GM12878 (cell line): ENCODE results near the gene COG7. TPM values are rescaled to one million over a fixed set of nuclear protein-coding genes. Genes with fewer than 3 reads are reported as not detected.

Source experiments
- ATAC-seq: fragments of 200-7000 bp; cut with Tn5 transposase; 3 replicates; pipeline ENCODE4 v1.9.1; 2020; ENCODE audit warnings: mild to moderate bottlenecking, moderate library complexity
- BruUV-seq: library from RNA; stranded (reverse); fragments of 400-500 nt; replicated peaks from 2 replicates; lab custom pipeline; 2021; lab: Mats Ljungman, UMichigan
- CTCF ChIA-PET: fragments of 300-600 bp; sonication (Branson Sonifier 250); formaldehyde crosslinking; extraction: SDS; loops from one replicate; lab custom pipeline; 2021; ENCODE audit warnings: inconsistent platforms; lab: Yijun Ruan, JAX
- POLR2A ChIA-PET: fragments of 350-600 bp; formaldehyde crosslinking; extraction: SDS; loops from one replicate; lab custom pipeline; 2021; ENCODE audit warnings: inconsistent platforms; lab: Charles Lee
- RAD21 ChIA-PET: fragments of 300-600 bp; sonication (Branson Sonifier 250); formaldehyde crosslinking; loops from one replicate; lab custom pipeline; 2023; ENCODE audit warnings: antibody characterized with exemption; ENCODE audit not compliant: unreplicated experiment; lab: Charles Lee
- SMC1A ChIA-PET: fragments of 300-600 bp; sonication (Branson Sonifier 250); formaldehyde crosslinking; loops from one replicate; lab custom pipeline; 2023; ENCODE audit not compliant: unreplicated experiment, uncharacterized antibody; lab: Charles Lee
- DNase-seq: peaks from one replicate; pipeline ENCODE4 v3.0.0-alpha.2; 2011; ENCODE audit warnings: low read depth, low spot score
- FAIRE-seq: peaks from 3 replicates; lab custom pipeline; 2011; peaks lifted over from hg19 to GRCh38; lab: Jason Lieb, UNC
- H2AFZ ChIP-seq: 2 replicates; pipeline ENCODE4 v1.6.0; 2011; ENCODE audit warnings: low read depth, low read length, control low read depth; ENCODE audit not compliant: control insufficient read depth
- H3K27ac ChIP-seq: 2 replicates; pipeline ENCODE4 v1.5.1; 2011; ENCODE audit warnings: control low read depth; ENCODE audit not compliant: control insufficient read depth, insufficient read depth
- H3K27me3 ChIP-seq, 2 experiments: replicated peaks in 1 of 2; 2 replicates each; pipeline versions ENCODE4 v1.6.0 to v1.6.1; 2011; ENCODE audit warnings: low read length in 1 of 2; ENCODE audit not compliant: control insufficient read depth in 2 of 2, insufficient read depth in 2 of 2
- H3K36me3 ChIP-seq, 2 experiments: 2 replicates each; pipeline ENCODE4 v1.5.1; 2011; ENCODE audit warnings: low read length in 1 of 2; ENCODE audit not compliant: control insufficient read depth in 2 of 2, insufficient read depth in 2 of 2
- H3K4me1 ChIP-seq: 2 replicates; pipeline ENCODE4 v1.6.1; 2011; ENCODE audit warnings: mild to moderate bottlenecking, low read length, moderate library complexity, mixed read lengths; ENCODE audit not compliant: control insufficient read depth, insufficient read depth
- H3K4me2 ChIP-seq: 2 replicates; pipeline ENCODE4 v1.6.0; 2011; ENCODE audit warnings: control low read depth; ENCODE audit not compliant: control insufficient read depth, insufficient read depth
- H3K4me3 ChIP-seq: fragments of 200-600 bp; sonication (generic); 2 replicates; pipeline ENCODE4 v1.5.1; 2016
- H3K79me2 ChIP-seq: 2 replicates; pipeline ENCODE4 v1.6.0; 2011; ENCODE audit warnings: low read length; ENCODE audit not compliant: control insufficient read depth, insufficient read depth
- H3K9ac ChIP-seq: 2 replicates; pipeline ENCODE4 v1.8.0; 2011; ENCODE audit warnings: low read length, control low read depth, mixed read lengths; ENCODE audit not compliant: control insufficient read depth, insufficient read depth
- H3K9me3 ChIP-seq: replicated peaks from 3 replicates; pipeline ENCODE4 v1.5.1; 2011; ENCODE audit warnings: mild to moderate bottlenecking, low read length; ENCODE audit not compliant: control insufficient read depth, insufficient read depth
- H4K20me1 ChIP-seq: 2 replicates; pipeline ENCODE4 v1.6.0; 2011; ENCODE audit not compliant: control insufficient read depth, insufficient read depth
- POLR2AphosphoS5 ChIP-seq: IDR thresholded peaks from 2 replicates; pipeline ENCODE4 v1.6.1; 2011; ENCODE audit warnings: mild to moderate bottlenecking, low read length, inconsistent platforms
- RCOR1 ChIP-seq: conservative IDR thresholded peaks from 2 replicates; pipeline ENCODE4 v1.6.1; 2012; ENCODE audit warnings: low read depth, low read length, improper control_type of control experiment
- TAF1 ChIP-seq: IDR thresholded peaks from 2 replicates; pipeline ENCODE4 v1.6.1; 2011; ENCODE audit warnings: mild to moderate bottlenecking, low read depth, low read length, borderline replicate concordance
- ZNF592 ChIP-seq: fragments of 450-650 bp; IDR thresholded peaks from 2 replicates; pipeline ENCODE4 v1.6.1; 2017; ENCODE audit warnings: mild to moderate bottlenecking, moderate library complexity
- WGBS: methylation state at CpG from one replicate; pipeline ENCODE4 v1.1.6; 2016; ENCODE audit warnings: low lambda C conversion rate; ENCODE audit not compliant: insufficient replicate concordance, insufficient coverage; ENCODE audit errors: missing lambda C conversion rate; 5-methylcytosine and 5-hydroxymethylcytosine counted together
- in situ Hi-C: fragments of 300-500 bp; cut with MboI; formaldehyde crosslinking; loops from 9 replicates; pipeline ENCODE4 v1.14.3; 2018; ENCODE audit warnings: mixed read lengths
- intact Hi-C: fragments of 100-400 bp; cut with micrococcal nuclease; formaldehyde crosslinking; loops from one replicate; pipeline ENCODE4 v1.14.2; 2022; ENCODE audit not compliant: unreplicated experiment
- polyA plus RNA-seq, 11 experiments: library from polyadenylated mRNA; depleted of rRNA in 4 of 11; unstranded in 6 of 11; stranded (reverse) in 5 of 11; fragments of >200 nt; fragmentation: Nextera tagmentation in 4 of 11; fragmentation: Illumina TruSeq in 1 of 11; extraction: Ambion mirVana in 4 of 11; extraction: Trizol in 1 of 11; gene quantifications; 1 replicate in 1 of 11; 2 replicates in 10 of 11; pipeline versions ENCODE4 v1.2.1 to v1.2.3, GENCODE V29; 2011 to 2016; ENCODE audit warnings: inconsistent platforms in 2 of 11, missing spikeins in 2 of 11, low read depth in 1 of 11
- total RNA-seq, 4 experiments: library from RNA; depleted of rRNA in 3 of 4; stranded (reverse); fragments of >200 nt in 3 of 4; fragmentation: Illumina TruSeq in 1 of 4; extraction: Trizol in 1 of 4; gene quantifications; 2 replicates each; pipeline versions ENCODE4 v1.2.1 to v1.2.3, GENCODE V29; 2013 to 2021
- TF ChIP-seq, protein P1 (sequence below): IDR thresholded peaks from 2 replicates; pipeline ENCODE4 v1.6.1; 2012; ENCODE audit warnings: low read depth, low read length, improper control_type of control experiment
- TF ChIP-seq, protein P2 (sequence below): IDR thresholded peaks from 2 replicates; pipeline ENCODE4 v1.6.1; 2011; ENCODE audit warnings: low read depth, mild to moderate bottlenecking, low read length, moderate library complexity, borderline replicate concordance; ENCODE audit errors: extremely low read depth
- TF ChIP-seq, protein P3 (sequence below): fragments of 450-650 bp; formaldehyde crosslinking; IDR thresholded peaks from 2 replicates; pipeline ENCODE4 v1.4.0; 2022; ENCODE audit warnings: mild to moderate bottlenecking, moderate library complexity

Gene COG7
- total and polyA plus RNA-seq, 10 of the 15 experiments (the other 5 are each of a cell fraction or from before 2014, with no cell fraction given) = 2.9 to 24.0 (median 10.0) TPM

DNA sequence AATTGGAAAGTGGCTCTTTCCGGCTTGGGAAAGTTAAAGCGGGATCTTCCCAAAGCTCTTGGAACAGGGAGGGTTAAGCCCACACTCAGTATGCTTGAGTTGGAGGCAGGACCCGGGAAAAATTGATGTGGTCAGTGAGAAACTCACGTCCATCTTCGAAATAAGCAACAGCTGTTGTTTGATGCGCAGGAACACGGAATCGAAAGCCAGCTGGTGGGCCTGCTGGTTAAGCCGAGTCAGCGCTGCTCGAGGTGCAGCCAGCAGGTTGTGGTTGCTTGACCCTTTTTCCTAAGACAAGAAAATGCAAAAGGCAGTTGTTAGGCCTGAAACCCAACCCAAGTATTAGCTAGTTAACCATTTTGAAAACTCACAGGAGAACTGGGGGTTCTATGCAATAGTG, 49.4 kb downstream of the COG7 start:
- BruUV-seq = no TSS peak
- in situ Hi-C loops (no loop called here), intact Hi-C loops (no loop called here)
- FAIRE-seq (no peak), DNase-seq (no peak), ATAC-seq (no peak)
- Histone ChIP-seq H3K9ac (no peak overlapping the region), H3K79me2 (no peaks in the 10 kb centered on the region), H4K20me1 (no peaks in the 10 kb centered on the region), H3K4me3 (no peak overlapping the region), H3K4me2 (no peak overlapping the region), H3K36me3 (peaks cover 8 to 9% of the 10 kb centered on the region in 2 experiments), H3K9me3 (no peaks in the 10 kb centered on the region), H3K27me3 (no peaks in the 10 kb centered on the region), H3K27ac (no peak overlapping the region), H2AFZ (no peak overlapping the region), H3K4me1 (no peaks in the 10 kb centered on the region)
- TF ChIP-seq, protein P1, sequence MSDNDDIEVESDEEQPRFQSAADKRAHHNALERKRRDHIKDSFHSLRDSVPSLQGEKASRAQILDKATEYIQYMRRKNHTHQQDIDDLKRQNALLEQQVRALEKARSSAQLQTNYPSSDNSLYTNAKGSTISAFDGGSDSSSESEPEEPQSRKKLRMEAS = no peak
- TF ChIP-seq TAF1 = no peak
- ChIA-PET RAD21 (no interaction called here), SMC1A (interaction anchor here (0.8 to 1.2 kb wide), 3 partner anchors 30 to 220 kb away, joined by 3 read pairs; no protein-coding TSS in a partner anchor), CTCF (interaction anchor here (1.0 to 1.3 kb wide), 5 partner anchors 11 to 101 kb away, joined by 3 to 4 read pairs (median 3); partner anchors contain the start of gene SCNN1B), POLR2A (interaction anchor here (1.5 kb wide), 1 partner anchor 11 kb away, joined by 3 read pairs; no protein-coding TSS in a partner anchor)
- WGBS = 97% methylated on average over 11 of the region's 11 CpGs

GRCh38 chr16:23402100-23402499, 50.9 kb downstream of the COG7 start:
- WGBS = 92% methylated on average over 2 of the region's 2 CpGs
- H3K4me3 ChIP-seq = no peak overlapping the region
- TF ChIP-seq, protein P2, sequence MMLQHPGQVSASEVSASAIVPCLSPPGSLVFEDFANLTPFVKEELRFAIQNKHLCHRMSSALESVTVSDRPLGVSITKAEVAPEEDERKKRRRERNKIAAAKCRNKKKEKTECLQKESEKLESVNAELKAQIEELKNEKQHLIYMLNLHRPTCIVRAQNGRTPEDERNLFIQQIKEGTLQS = no peak
- TF ChIP-seq RCOR1 (no peak), ZNF592 (no peak), POLR2AphosphoS5 (no peak)
- TF ChIP-seq, protein P3, sequence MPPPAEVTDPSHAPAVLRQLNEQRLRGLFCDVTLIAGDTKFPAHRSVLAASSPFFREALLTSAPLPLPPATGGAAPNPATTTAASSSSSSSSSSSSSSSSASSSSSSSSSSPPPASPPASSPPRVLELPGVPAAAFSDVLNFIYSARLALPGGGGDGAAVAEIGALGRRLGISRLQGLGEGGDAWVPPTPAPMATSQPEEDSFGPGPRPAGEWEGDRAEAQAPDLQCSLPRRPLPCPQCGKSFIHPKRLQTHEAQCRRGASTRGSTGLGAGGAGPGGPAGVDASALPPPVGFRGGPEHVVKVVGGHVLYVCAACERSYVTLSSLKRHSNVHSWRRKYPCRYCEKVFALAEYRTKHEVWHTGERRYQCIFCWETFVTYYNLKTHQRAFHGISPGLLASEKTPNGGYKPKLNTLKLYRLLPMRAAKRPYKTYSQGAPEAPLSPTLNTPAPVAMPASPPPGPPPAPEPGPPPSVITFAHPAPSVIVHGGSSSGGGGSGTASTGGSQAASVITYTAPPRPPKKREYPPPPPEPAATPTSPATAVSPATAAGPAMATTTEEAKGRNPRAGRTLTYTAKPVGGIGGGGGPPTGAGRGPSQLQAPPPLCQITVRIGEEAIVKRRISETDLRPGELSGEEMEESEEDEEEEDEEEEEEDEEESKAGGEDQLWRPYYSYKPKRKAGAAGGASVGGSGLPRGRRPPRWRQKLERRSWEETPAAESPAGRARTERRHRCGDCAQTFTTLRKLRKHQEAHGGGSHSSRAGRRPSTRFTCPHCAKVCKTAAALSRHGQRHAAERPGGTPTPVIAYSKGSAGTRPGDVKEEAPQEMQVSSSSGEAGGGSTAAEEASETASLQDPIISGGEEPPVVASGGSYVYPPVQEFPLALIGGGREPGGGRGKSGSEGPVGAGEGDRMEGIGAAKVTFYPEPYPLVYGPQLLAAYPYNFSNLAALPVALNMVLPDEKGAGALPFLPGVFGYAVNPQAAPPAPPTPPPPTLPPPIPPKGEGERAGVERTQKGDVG (CRISPR knock-in tag) = no peak

More at GRCh38 chr16:23402100-23402499, 50.9 kb downstream of the COG7 start:
- no peak overlapping the region for H3K4me2 ChIP-seq
- H2AFZ ChIP-seq = no peak overlapping the region
- no peak for FAIRE-seq
- SMC1A ChIA-PET = interaction anchor here (0.7 kb wide), 1 partner anchor 32 kb away, joined by 3 read pairs; no protein-coding TSS in a partner anchor
- H4K20me1 ChIP-seq = no peaks in the 10 kb centered on the region
- CTCF ChIA-PET = no interaction called here
- no peaks in the 10 kb centered on the region for H3K9me3 ChIP-seq
- POLR2A ChIA-PET = no interaction called here
- peaks cover 8 to 15% of the 10 kb centered on the region in 2 experiments for H3K36me3 ChIP-seq
- in situ Hi-C loops (no loop called here), intact Hi-C loops (no loop called here)
- no peak for ATAC-seq
- no peak overlapping the region for H3K27ac ChIP-seq
- no peaks in the 10 kb centered on the region for H3K79me2 ChIP-seq
- RAD21 ChIA-PET = no interaction called here
- DNase-seq = no peak
- H3K4me1 ChIP-seq = no peaks in the 10 kb centered on the region
- no peaks in the 10 kb centered on the region for H3K27me3 ChIP-seq
- no peak overlapping the region for H3K9ac ChIP-seq
- no TSS peak for BruUV-seq
